Nephron (organoid): ENCODE measurements around the gene AKAP17A.
"Not testable (repeated sequence)": the region's sequence is repeated elsewhere in the genome, so short reads cannot be mapped to it uniquely, and the experiment has no call there.

ENCODE experiments used
- H3K27ac Mint-ChIP-seq, 3 experiments: 2 replicates each; pipeline ENCODE4 v1.8.0; 2020; ENCODE audit warnings: mixed read lengths in 3 of 3, mild to moderate bottlenecking in 2 of 3, moderate library complexity in 1 of 3
- H3K27me3 Mint-ChIP-seq: 2 replicates; pipeline ENCODE4 v1.8.0; 2021; ENCODE audit warnings: low read depth, mild to moderate bottlenecking, moderate library complexity, mixed read lengths
- H3K36me3 Mint-ChIP-seq: 2 replicates; pipeline ENCODE4 v1.8.0; 2020; ENCODE audit warnings: low read depth, mixed read lengths
- H3K4me1 Mint-ChIP-seq: 2 replicates; pipeline ENCODE4 v1.8.0; 2020; ENCODE audit warnings: mixed read lengths
- H3K4me3 Mint-ChIP-seq, 3 experiments: 2 replicates each; pipeline ENCODE4 v1.8.0; 2020; ENCODE audit warnings: mild to moderate bottlenecking in 3 of 3, mixed read lengths in 3 of 3, moderate library complexity in 2 of 3
- H3K9me3 Mint-ChIP-seq: 2 replicates; pipeline ENCODE4 v1.8.0; 2020; ENCODE audit warnings: mixed read lengths
- CTCF ChIP-seq, 3 experiments: fragments of 200-600 bp; sonication (generic); IDR thresholded peaks; one replicate each; pipeline ENCODE4 v1.5.0; 2021; ENCODE audit warnings: antibody characterized with exemption in 3 of 3; ENCODE audit not compliant: unreplicated experiment in 3 of 3

Gene AKAP17A

DNA sequence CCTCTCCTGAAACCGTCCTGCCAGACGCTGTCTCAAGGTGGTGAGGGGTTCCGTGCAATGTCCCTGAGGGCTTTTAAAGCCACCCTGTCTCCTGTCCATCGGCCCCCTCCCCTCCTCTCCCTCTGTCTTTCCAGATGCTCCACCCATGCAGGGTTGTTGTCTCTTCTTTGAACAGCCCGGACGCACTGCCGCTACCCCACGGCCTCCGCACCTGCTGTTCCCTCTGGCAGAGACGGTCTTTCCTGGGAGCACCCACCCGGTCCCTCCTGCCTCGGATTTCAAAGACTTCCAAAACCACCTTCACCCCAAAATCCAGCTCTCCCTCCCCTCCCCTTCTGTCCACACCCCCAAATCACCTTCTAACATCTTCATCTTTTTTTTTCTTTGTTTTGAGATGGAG is 19.3 kb downstream of the AKAP17A start:
- Mint-ChIP-seq H3K27ac (peak overlapping the region; percentile 33 to 97 (median 86)), H3K36me3 (no peaks in the 10 kb centered on the region), H3K27me3 (no peaks in the 10 kb centered on the region), H3K4me1 (no peaks in the 10 kb centered on the region), H3K9me3 (no peaks in the 10 kb centered on the region), H3K4me3 (no peak overlapping the region)
- TF ChIP-seq CTCF (IDR thresholded peaks at IDR 0.05; ENCODE audit: unreplicated experiment in 3 of 3): no peak

DNA sequence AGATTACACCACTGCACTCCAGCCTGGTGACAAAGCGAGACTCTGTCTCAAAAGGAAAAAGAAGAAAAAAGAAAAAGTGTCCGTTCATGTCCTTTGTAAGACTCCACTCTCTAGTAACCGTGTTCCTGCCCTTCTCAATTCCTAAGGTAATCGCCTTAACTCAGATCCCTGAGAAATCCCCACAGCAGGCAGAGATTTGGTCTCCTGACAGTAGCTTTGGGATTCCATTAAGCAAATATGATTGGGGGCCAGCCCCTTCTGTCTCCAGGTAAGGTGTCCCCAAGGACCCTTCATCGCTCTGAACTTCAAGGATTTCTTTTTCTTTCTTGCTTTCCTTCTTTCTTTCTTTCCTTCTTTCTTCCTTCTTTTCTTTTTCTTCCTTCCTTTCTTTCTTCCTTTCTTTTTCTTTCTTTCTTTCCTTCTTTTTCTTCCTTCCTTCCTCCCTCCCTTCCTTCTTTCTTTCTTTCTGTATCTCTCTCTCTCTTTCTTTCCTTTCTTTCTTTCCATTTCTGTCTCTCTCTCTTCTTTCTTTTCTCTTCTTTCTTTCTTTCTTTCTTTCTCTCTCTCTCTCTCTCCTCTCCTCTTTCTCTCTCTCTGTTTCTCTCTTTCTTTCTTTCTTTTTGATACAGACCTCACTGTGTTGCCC is 21.4 kb downstream of the AKAP17A start:
- no peak overlapping the region for H3K27ac Mint-ChIP-seq
- H3K9me3 Mint-ChIP-seq: no peaks in the 10 kb centered on the region
- H3K4me3 Mint-ChIP-seq: no peak overlapping the region
- no peaks in the 10 kb centered on the region for H3K27me3 Mint-ChIP-seq
- H3K4me1 Mint-ChIP-seq: no peaks in the 10 kb centered on the region
- no peak for TF ChIP-seq CTCF (IDR thresholded peaks at IDR 0.05; ENCODE audit: unreplicated experiment in 3 of 3)
- H3K36me3 Mint-ChIP-seq: no peaks in the 10 kb centered on the region

GRCh38 chrX:1614927-1615326 is 23.5 kb downstream of the AKAP17A start, which contains the start of gene ASMT:
TSS of gene ASMT (plus strand) at chrX:1615059. CDS start at chrX:1615200, 141 bp downstream.
- no peaks in the 10 kb centered on the region for H3K27me3 Mint-ChIP-seq
- no peak for TF ChIP-seq CTCF (IDR thresholded peaks at IDR 0.05; ENCODE audit: unreplicated experiment in 3 of 3)
- H3K36me3 Mint-ChIP-seq: no peaks in the 10 kb centered on the region
- H3K9me3 Mint-ChIP-seq: no peaks in the 10 kb centered on the region
- H3K4me3 Mint-ChIP-seq: no peak within 1 kb of the TSS
- no peak within 1 kb of the TSS for H3K27ac Mint-ChIP-seq
- no peaks in the 10 kb centered on the region for H3K4me1 Mint-ChIP-seq

DNA sequence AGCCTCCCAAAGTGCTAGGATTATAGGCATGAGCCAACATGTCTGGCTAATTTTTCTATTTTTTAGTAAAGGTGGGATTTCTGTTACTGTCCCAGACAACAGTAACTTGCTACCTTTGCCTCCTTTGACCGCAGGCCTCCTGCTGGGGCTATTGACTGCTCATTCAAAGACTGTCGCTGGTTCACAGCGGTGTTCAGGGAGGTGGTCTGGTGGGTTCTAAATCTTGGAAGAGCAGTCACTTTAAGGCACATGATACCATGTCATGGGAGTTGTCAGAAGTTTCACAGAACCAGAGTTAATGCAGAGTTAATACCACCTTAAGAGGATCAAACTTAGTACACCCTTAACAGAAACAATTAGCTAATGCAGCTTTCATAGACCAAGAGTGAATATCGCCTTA is 27.3 kb downstream of the AKAP17A start:
- no peak overlapping the region for H3K27ac Mint-ChIP-seq
- H3K4me1 Mint-ChIP-seq: no peaks in the 10 kb centered on the region
- H3K36me3 Mint-ChIP-seq: no peaks in the 10 kb centered on the region
- peaks cover 2% of the 10 kb centered on the region for H3K9me3 Mint-ChIP-seq
- no peak for TF ChIP-seq CTCF (IDR thresholded peaks at IDR 0.05; ENCODE audit: unreplicated experiment in 3 of 3)
- H3K27me3 Mint-ChIP-seq: no peaks in the 10 kb centered on the region
- H3K4me3 Mint-ChIP-seq: no peak overlapping the region

GRCh38 chrX:1623691-1624090 is 32.3 kb downstream of the AKAP17A start:
- peaks cover 2% of the 10 kb centered on the region for H3K9me3 Mint-ChIP-seq
- no peak overlapping the region for H3K27ac Mint-ChIP-seq
- no peaks in the 10 kb centered on the region for H3K36me3 Mint-ChIP-seq
- H3K4me3 Mint-ChIP-seq: no peak overlapping the region
- TF ChIP-seq CTCF (IDR thresholded peaks at IDR 0.05; ENCODE audit: unreplicated experiment in 3 of 3): no peak
- peaks cover 13% of the 10 kb centered on the region for H3K27me3 Mint-ChIP-seq
- no peaks in the 10 kb centered on the region for H3K4me1 Mint-ChIP-seq

- H3K27me3 Mint-ChIP-seq: peaks cover 13% of the 10 kb centered on the region
- H3K9me3 Mint-ChIP-seq, H3K4me1 Mint-ChIP-seq, H3K4me3 Mint-ChIP-seq, H3K36me3 Mint-ChIP-seq, H3K27ac Mint-ChIP-seq: not testable (repeated sequence)
These were observed 32.9 kb downstream of the AKAP17A start for GRCh38 chrX:1624158-1624860.

DNA sequence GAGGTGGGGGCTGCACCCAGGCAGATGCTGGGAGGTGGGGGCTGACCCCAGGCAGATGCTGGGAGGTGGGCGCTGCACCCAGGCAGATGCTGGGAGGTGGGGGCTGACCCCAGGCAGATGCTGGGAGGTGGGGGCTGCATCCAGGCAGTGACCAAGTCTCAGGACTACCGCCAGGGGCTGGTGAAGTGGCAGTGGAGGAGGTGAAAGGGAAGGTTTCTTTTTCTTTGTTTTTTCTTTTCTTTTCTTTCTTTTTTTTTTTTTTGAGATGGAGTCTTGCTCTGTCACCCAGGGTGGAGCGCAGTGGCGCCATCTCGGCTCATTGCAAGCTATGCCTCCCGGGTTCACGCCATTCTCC is 33.4 kb downstream of the AKAP17A start:
- H3K27me3 Mint-ChIP-seq: peaks cover 13% of the 10 kb centered on the region
- H3K4me3 Mint-ChIP-seq, H3K4me1 Mint-ChIP-seq, H3K9me3 Mint-ChIP-seq, H3K27ac Mint-ChIP-seq, H3K36me3 Mint-ChIP-seq: not testable (repeated sequence)
